GM21786 (cell line): Measurements from ENCODE around the gene IMP4.
A peak's percentile ranks its signal among the peaks of the same experiment; 100 is the strongest.

Experiments used
- ATAC-seq: cut with Tn5 transposase; IDR thresholded peaks from one replicate; pipeline ENCODE4 v1.9.1; 2021; ENCODE audit not compliant: unreplicated experiment

The IMP4 gene

GRCh38 chr2:130375291-130376266 is 32.9 kb downstream of the IMP4 start:
- no peak for ATAC-seq

DNA sequence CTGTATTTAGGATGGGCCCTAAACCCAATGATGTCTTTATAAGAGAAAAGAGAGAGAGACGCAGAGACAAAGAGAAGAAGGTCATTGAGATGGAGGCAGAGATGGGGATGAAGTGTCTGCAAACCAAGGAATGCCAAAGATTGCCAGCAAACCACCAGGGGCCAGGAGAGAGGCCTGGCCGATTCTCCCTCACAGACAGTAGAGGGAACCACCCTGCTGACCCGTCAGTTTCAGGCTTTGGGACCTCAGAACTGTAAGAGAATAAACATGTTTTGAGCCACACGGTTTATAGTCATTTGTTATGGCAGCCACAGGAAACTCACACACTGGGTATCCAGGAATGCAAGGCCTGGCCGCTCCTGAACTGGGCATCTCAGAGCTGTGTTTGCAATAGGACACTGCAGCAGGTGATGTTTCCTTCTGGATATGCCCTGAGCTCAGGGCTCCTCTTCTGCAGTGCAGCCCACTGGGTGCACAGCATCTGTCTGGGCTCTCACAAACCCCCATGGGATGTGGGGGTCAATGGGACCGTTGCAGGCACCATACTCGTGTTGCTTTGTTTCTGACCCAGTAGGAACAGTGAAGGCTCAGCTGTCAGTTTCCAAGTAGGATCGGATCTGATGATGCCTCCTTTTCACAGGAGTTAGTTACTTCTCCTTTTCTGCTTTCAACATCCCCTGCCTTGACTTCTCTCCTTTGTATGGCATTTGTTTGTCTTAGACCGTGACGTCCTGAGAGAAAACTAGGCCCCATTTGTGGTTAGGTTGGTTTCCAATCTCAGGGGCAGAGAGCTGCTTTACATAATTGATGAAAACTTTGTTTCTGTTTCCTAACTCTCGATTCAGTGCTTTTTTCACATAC is 34.0 kb downstream of the IMP4 start:
- ATAC-seq: peak; percentile 57

- no peak for ATAC-seq
Measured at GRCh38 chr2:130377491-130377890, 34.8 kb downstream of the IMP4 start.

- ATAC-seq: no peak
Measured at GRCh38 chr2:130378206-130378897, 35.7 kb downstream of the IMP4 start.

DNA sequence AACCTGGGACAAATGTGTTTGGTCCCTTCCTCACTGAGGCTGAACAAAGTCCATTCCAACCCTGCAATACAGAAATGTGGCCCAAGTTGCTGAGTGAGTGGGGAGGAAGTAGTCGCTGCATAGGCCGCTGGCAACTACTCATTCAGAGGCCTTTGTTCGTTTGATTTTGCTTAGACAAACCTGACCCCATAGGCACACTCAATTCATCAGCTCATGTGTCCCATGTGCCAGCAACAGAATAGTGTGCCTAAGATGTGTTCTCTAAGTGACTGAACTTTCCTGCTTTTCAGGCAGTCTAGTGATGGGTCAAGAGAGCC is 36.2 kb downstream of the IMP4 start:
- no peak for ATAC-seq

- no peak for ATAC-seq
Measured at GRCh38 chr2:130380096-130380934, 37.6 kb downstream of the IMP4 start.

DNA sequence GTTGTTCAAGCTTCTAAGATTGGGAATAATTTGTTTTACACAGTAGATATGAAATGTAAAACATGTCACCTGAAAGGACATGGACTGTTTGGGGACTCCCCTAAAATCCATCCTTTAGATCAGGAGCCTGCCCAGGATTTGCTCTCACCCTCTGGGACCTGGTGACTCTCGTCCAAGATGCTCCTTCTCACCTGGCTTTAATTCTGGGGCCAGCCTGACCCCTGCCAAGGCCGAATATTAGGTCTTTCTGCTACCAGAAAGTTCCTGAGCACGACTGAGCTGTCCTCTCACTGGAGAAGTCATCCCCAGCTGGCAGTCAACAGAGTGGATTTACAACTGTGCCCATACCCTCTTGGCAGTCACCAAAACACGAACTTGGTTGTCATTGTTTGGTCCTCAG is 38.4 kb downstream of the IMP4 start:
- ATAC-seq: no peak

GRCh38 chr2:130381619-130382018 is 38.9 kb downstream of the IMP4 start:
- no peak for ATAC-seq

- no peak for ATAC-seq
Measured at GRCh38 chr2:130382313-130382917, 39.7 kb downstream of the IMP4 start.

- peak; percentile 55 for ATAC-seq
Measured at GRCh38 chr2:130385709-130386108, 43.0 kb downstream of the IMP4 start.

- no peak for ATAC-seq
Measured at GRCh38 chr2:130387071-130387400, 44.3 kb downstream of the IMP4 start.

DNA sequence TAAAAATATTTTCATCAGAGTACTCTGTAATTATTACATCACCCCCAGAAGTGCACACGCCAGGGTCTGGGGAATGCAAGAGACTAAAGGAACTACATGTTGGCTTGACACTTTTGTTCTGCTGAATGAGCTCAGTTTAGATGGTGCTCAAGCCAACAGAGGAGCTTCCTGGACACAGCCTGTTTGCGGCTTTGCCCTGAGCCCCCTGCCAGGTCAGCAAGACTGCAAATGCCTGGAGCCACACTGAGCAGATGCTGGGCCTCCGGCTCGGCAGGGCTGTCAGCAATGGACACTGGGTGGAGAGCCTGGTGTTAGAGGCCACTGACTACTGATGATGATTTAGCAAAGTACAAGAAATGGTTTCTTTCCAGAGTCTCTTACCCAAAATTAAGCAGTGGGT is 45.1 kb downstream of the IMP4 start:
- no peak for ATAC-seq

DNA sequence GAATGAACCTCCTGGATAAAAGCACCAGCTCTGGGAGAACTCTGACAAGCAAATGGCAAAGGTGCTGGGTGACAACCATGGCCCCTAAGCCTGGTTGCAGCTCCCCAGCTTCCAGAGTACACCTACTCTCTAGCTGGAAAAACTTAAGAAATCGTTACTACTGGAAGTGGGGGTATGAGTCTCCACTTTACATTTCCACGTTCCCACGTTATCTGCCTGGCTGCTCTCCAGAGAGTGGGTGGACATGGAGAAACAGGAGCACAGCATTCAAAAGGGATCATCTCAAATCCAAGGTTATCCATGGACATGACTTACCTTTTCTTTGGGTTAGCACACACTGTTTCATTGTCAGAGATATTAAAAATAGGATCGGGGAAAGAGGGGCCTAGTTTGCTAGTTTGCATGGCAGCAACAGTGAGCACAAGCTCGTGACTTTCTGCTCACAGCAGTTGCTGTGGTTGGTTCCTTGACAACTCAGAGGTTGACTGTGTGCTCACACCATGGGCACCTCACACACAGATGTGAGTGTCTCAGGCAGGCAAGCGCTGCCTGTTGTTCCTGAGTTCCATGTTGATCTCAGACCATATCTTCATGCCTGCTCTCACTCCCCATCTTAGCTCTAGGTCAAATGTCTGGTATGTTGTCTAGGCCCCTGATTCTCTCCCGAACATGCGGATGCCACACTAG is 45.7 kb downstream of the IMP4 start:
- no peak for ATAC-seq

GRCh38 chr2:130389358-130389757 is 46.7 kb downstream of the IMP4 start:
- ATAC-seq: no peak

GRCh38 chr2:130389783-130390182 is 47.1 kb downstream of the IMP4 start:
- ATAC-seq: no peak

- ATAC-seq: peak; percentile 15
Measured at GRCh38 chr2:130390460-130391057, 47.9 kb downstream of the IMP4 start.

- peak; percentile 87 for ATAC-seq
Measured at GRCh38 chr2:130391058-130391871, 48.6 kb downstream of the IMP4 start.

DNA sequence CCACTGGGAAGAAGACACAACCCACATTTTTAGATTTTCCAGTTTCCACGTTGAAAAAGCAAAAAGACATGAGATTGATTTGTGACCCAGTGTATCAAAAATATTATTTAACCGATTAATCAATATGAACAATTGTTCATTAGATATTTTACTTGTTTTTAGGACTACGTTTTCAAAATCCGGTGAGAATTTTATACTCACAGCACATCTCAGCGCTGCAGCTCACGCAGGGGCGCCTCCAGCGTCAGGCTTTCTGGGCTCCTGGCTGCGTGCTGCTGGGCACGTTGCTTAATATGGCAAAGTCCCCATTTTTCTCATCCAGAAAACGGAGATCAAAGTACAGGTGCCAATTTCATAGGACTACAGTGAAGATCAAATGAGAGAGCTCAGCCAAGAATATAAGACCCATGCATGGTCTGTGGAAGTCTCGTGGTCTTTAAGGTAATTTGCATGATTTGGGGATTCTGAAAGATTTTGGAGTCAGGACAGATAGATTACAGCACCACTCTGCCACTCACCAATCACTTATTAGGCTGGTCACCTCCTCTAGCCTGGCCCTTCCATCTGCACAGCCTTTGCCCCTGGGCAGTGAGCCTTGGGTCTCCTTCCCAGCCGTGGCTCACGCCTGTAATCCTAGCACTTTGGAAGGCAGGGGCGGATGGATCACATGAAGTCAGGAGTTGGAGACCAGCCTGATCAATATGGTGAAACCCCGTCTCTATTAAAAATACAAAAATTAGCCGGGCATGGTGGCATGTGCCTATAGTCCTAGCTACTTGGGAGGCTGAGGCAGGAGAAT is 49.4 kb downstream of the IMP4 start:
- no peak for ATAC-seq
